ENCODE data around the gene SLC2A4.

DNA sequence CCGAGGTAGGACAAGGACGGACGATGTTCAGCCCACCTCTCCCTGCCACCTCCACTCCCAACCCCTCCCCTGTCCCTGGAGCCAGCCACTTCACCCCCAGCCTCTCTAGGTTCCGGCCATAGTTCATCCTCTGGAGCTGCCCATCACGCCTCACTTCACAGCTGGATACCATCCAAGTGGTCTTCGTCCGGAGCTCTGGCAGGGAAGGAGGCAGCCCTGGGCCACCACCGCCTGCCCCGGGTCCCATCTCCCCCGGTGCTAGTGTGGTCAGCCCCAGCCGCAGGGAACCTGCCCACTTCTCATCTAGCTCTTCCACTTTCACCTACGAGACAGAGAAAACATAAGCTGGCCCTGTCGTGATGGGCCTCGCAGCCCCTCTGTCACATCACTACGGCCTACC is 39.9 kb downstream of the SLC2A4 start:
- TF ChIP-seq, protein P1, sequence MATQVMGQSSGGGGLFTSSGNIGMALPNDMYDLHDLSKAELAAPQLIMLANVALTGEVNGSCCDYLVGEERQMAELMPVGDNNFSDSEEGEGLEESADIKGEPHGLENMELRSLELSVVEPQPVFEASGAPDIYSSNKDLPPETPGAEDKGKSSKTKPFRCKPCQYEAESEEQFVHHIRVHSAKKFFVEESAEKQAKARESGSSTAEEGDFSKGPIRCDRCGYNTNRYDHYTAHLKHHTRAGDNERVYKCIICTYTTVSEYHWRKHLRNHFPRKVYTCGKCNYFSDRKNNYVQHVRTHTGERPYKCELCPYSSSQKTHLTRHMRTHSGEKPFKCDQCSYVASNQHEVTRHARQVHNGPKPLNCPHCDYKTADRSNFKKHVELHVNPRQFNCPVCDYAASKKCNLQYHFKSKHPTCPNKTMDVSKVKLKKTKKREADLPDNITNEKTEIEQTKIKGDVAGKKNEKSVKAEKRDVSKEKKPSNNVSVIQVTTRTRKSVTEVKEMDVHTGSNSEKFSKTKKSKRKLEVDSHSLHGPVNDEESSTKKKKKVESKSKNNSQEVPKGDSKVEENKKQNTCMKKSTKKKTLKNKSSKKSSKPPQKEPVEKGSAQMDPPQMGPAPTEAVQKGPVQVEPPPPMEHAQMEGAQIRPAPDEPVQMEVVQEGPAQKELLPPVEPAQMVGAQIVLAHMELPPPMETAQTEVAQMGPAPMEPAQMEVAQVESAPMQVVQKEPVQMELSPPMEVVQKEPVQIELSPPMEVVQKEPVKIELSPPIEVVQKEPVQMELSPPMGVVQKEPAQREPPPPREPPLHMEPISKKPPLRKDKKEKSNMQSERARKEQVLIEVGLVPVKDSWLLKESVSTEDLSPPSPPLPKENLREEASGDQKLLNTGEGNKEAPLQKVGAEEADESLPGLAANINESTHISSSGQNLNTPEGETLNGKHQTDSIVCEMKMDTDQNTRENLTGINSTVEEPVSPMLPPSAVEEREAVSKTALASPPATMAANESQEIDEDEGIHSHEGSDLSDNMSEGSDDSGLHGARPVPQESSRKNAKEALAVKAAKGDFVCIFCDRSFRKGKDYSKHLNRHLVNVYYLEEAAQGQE (IDR thresholded peaks at IDR 0.05; ENCODE audit: unreplicated experiment), result no peak
- TF ChIP-seq CREB1 (CRISPR knock-in tag; IDR thresholded peaks at IDR 0.05; ENCODE audit: low read depth), result no peak
- TF ChIP-seq POLR2AphosphoS5 (IDR thresholded peaks at IDR 0.05; ENCODE audit: low read depth), result no peak
- TF ChIP-seq EZH2phosphoT487 (IDR thresholded peaks at IDR 0.05; ENCODE audit: unreplicated experiment), result no peak
- TF ChIP-seq EZH2 (IDR thresholded peaks at IDR 0.05; ENCODE audit: low read depth, unreplicated experiment), result no peak
- TF ChIP-seq, protein P2, sequence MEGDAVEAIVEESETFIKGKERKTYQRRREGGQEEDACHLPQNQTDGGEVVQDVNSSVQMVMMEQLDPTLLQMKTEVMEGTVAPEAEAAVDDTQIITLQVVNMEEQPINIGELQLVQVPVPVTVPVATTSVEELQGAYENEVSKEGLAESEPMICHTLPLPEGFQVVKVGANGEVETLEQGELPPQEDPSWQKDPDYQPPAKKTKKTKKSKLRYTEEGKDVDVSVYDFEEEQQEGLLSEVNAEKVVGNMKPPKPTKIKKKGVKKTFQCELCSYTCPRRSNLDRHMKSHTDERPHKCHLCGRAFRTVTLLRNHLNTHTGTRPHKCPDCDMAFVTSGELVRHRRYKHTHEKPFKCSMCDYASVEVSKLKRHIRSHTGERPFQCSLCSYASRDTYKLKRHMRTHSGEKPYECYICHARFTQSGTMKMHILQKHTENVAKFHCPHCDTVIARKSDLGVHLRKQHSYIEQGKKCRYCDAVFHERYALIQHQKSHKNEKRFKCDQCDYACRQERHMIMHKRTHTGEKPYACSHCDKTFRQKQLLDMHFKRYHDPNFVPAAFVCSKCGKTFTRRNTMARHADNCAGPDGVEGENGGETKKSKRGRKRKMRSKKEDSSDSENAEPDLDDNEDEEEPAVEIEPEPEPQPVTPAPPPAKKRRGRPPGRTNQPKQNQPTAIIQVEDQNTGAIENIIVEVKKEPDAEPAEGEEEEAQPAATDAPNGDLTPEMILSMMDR (conservative IDR thresholded peaks at IDR 0.05; ENCODE audit: low read depth in 2 of 2), result no peak
- TF ChIP-seq JUNB (IDR thresholded peaks at IDR 0.05; ENCODE audit: unreplicated experiment), result no peak
- TF ChIP-seq ZNF331 (CRISPR knock-in tag; IDR thresholded peaks at IDR 0.05; ENCODE audit: low read depth), result no peak
- TF ChIP-seq ZNF114 (CRISPR knock-in tag; IDR thresholded peaks at IDR 0.05), result no peak
- no peak for TF ChIP-seq NANOG (IDR thresholded peaks at IDR 0.05; ENCODE audit: borderline replicate concordance)
- TF ChIP-seq, protein P3, sequence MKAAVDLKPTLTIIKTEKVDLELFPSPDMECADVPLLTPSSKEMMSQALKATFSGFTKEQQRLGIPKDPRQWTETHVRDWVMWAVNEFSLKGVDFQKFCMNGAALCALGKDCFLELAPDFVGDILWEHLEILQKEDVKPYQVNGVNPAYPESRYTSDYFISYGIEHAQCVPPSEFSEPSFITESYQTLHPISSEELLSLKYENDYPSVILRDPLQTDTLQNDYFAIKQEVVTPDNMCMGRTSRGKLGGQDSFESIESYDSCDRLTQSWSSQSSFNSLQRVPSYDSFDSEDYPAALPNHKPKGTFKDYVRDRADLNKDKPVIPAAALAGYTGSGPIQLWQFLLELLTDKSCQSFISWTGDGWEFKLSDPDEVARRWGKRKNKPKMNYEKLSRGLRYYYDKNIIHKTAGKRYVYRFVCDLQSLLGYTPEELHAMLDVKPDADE (IDR thresholded peaks at IDR 0.05), result no peak

Data from GM23338 (cell line).